KMS-11 (cell line): ENCODE results near the gene BEX1.
"Not testable (repeated sequence)": the region's sequence is repeated elsewhere in the genome, so short reads cannot be mapped to it uniquely, and the experiment has no call there.

Experiments used
- H2AFZ ChIP-seq: fragments of 200-600 bp; sonication (generic); 2 replicates; pipeline ENCODE4 v1.6.1; 2016; ENCODE audit warnings: antibody characterized with exemption, mixed run types, low read depth
- H3K27ac ChIP-seq: fragments of 200-600 bp; sonication (generic); 2 replicates; pipeline ENCODE4 v1.6.1; 2016; ENCODE audit warnings: mild to moderate bottlenecking, mixed run types
- H3K27me3 ChIP-seq: fragments of 200-600 bp; sonication (generic); 2 replicates; pipeline ENCODE4 v1.6.1; 2017; ENCODE audit warnings: mild to moderate bottlenecking, low read depth, mixed run types, moderate library complexity; ENCODE audit not compliant: insufficient read depth
- H3K36me3 ChIP-seq: fragments of 200-600 bp; sonication (generic); 2 replicates; pipeline ENCODE4 v1.6.1; 2017; ENCODE audit warnings: mild to moderate bottlenecking, mixed run types; ENCODE audit not compliant: insufficient read depth
- H3K4me1 ChIP-seq: fragments of 200-600 bp; sonication (generic); 2 replicates; pipeline ENCODE4 v1.6.1; 2016; ENCODE audit warnings: mild to moderate bottlenecking, low read depth, mixed run types; ENCODE audit not compliant: poor library complexity, severe bottlenecking
- H3K4me2 ChIP-seq: fragments of 200-600 bp; sonication (generic); 2 replicates; pipeline ENCODE4 v1.7.0; 2016; ENCODE audit warnings: mild to moderate bottlenecking, mixed run types
- H3K4me3 ChIP-seq: fragments of 200-600 bp; sonication (generic); IDR thresholded peaks from 2 replicates; pipeline ENCODE4 v1.6.1; 2017; ENCODE audit warnings: low read depth, low read length, mixed read lengths; ENCODE audit not compliant: insufficient read depth
- H3K79me2 ChIP-seq: fragments of 200-600 bp; sonication (generic); 2 replicates; pipeline ENCODE4 v1.6.1; 2016; ENCODE audit warnings: low read depth, mixed run types; ENCODE audit not compliant: insufficient read depth
- H3K9ac ChIP-seq: fragments of 200-600 bp; sonication (generic); 2 replicates; pipeline ENCODE4 v1.6.1; 2016; ENCODE audit warnings: mild to moderate bottlenecking, mixed run types
- H4K20me1 ChIP-seq: fragments of 200-600 bp; sonication (generic); 2 replicates; pipeline ENCODE4 v1.6.1; 2016; ENCODE audit warnings: mild to moderate bottlenecking, mixed run types; ENCODE audit not compliant: insufficient read depth
- TF ChIP-seq, protein P1 (sequence below): fragments of 200-600 bp; sonication (generic); conservative IDR thresholded peaks from 2 replicates; pipeline ENCODE4 v1.6.1; 2017; ENCODE audit warnings: low read depth, mild to moderate bottlenecking, antibody characterized with exemption, low read length, moderate library complexity, mixed read lengths

BEX1 gene

DNA sequence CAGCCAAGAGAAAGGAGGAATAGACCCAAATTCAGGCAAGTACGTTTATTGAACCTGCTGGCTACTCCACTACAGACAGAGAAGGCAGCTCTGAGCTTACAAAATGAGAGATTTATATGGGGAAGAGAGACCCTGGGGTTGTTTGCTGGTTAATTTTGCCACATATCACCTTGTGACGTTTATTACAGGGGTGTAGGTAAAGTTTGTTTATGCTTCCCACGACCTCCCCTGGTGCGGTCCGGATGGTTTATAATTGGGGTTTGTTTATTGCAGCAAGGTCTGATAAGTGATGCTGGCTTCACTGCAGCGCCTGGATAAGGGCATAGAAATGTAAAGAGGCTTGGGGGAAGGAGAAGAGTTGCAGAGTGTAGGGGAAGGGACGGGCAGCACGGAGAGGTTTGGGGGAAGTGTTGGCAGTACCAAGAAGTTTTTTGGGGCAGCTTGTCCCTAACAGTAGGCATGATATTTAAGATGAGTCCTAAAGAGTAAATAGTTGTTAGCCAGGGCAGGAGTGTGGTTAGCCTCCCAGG, 12.6 kb downstream of the BEX1 start:
- Histone ChIP-seq H3K4me2 (no peak overlapping the region), H3K27ac (no peak overlapping the region), H4K20me1 (no peaks in the 10 kb centered on the region), H3K4me1 (no peaks in the 10 kb centered on the region), H3K79me2 (no peaks in the 10 kb centered on the region), H2AFZ (no peak overlapping the region), H3K9ac (no peak overlapping the region), H3K36me3 (no peaks in the 10 kb centered on the region), H3K4me3 (no peak overlapping the region), H3K27me3 (no peaks in the 10 kb centered on the region)
- TF ChIP-seq, protein P1, sequence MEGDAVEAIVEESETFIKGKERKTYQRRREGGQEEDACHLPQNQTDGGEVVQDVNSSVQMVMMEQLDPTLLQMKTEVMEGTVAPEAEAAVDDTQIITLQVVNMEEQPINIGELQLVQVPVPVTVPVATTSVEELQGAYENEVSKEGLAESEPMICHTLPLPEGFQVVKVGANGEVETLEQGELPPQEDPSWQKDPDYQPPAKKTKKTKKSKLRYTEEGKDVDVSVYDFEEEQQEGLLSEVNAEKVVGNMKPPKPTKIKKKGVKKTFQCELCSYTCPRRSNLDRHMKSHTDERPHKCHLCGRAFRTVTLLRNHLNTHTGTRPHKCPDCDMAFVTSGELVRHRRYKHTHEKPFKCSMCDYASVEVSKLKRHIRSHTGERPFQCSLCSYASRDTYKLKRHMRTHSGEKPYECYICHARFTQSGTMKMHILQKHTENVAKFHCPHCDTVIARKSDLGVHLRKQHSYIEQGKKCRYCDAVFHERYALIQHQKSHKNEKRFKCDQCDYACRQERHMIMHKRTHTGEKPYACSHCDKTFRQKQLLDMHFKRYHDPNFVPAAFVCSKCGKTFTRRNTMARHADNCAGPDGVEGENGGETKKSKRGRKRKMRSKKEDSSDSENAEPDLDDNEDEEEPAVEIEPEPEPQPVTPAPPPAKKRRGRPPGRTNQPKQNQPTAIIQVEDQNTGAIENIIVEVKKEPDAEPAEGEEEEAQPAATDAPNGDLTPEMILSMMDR = no peak

DNA sequence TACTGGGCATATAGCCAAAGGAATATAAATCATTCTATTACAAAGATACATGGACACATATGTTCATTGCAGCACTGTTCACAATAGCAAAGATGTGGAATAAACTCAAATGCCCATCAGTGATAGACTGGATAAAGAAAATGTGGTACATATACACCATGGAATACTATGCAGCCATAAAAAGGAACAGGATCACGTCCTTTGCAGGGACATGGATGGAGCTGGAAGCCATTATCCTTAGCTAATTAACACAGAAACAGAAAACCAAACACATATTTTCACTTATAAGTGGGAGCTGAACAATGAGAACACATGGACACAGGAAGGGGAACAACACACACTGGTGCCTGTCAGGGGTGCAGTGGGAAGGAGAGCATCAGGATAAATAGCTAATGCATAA, 30.6 kb downstream of the BEX1 start:
- not testable (repeated sequence) for H3K27ac ChIP-seq, H3K79me2 ChIP-seq, H3K4me2 ChIP-seq, H3K4me1 ChIP-seq, H3K36me3 ChIP-seq, H2AFZ ChIP-seq, H3K9ac ChIP-seq, H3K4me3 ChIP-seq, H4K20me1 ChIP-seq, H3K27me3 ChIP-seq

DNA sequence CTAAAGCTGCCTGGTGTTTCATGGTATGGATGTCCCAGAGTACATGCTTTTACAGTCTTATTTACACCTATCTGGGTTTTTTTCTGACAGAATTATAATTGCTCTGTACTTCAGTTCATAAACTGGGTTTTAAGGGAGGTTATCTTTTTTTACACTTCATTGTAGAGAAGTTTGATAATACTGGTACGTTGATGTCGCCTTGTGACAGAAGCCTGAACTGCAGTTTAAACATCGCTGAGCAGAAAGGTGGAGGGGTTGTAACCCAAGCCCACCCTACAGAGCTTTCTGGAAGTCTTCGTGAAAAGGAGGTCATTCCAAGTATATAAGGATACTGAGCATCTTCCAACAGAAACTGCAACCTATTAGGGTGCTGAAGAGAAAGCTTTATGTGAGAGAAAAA, 46.4 kb downstream of the BEX1 start:
- no peak overlapping the region for H3K4me2 ChIP-seq
- H2AFZ ChIP-seq = no peak overlapping the region

DNA sequence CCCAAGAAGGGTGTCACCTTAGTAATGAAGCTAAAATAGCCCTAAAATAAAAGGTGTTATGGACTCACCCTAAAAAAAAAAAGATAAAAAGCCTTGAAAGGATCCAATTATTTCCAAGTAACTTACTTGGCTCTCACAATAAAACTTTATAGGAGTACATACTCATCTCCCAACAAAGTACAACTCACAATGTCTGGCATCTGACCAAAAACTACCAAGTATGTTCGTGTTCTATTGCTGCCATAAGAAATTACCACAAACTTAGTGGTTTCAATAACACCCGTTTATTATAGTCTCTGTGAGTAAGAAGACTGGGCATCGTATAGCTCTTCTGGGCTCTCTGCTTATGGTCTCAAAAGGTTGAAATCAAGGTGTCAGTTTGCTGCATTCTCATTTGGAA, 51.0 kb downstream of the BEX1 start:
- Histone ChIP-seq H3K4me3 (no peak overlapping the region), H2AFZ (no peak overlapping the region), H3K4me1 (no peaks in the 10 kb centered on the region), H3K36me3 (no peaks in the 10 kb centered on the region), H3K79me2 (no peaks in the 10 kb centered on the region), H3K9ac (no peak overlapping the region), H3K27ac (no peak overlapping the region), H4K20me1 (no peaks in the 10 kb centered on the region), H3K4me2 (no peak overlapping the region), H3K27me3 (no peaks in the 10 kb centered on the region)
- TF ChIP-seq, protein P1 = no peak

More for the DNA sequence above, 46.4 kb downstream of the BEX1 start:
- Histone ChIP-seq H4K20me1 (no peaks in the 10 kb centered on the region), H3K4me1 (no peaks in the 10 kb centered on the region), H3K9ac (no peak overlapping the region), H3K4me3 (no peak overlapping the region), H3K27ac (no peak overlapping the region), H3K79me2 (no peaks in the 10 kb centered on the region), H3K36me3 (no peaks in the 10 kb centered on the region), H3K27me3 (no peaks in the 10 kb centered on the region)
- TF ChIP-seq, protein P1 = no peak
